Fibroblast of gingiva (primary cell): ENCODE data around the gene EPS8.
A peak's percentile ranks its signal among the peaks of the same experiment; 100 is the strongest.
"Not testable (repeated sequence)": the region's sequence is repeated elsewhere in the genome, so short reads cannot be mapped to it uniquely, and the experiment has no call there.

Experiments used
- DNase-seq: peaks from one replicate; pipeline ENCODE4 v3.0.0-alpha.2; 2011; ENCODE audit warnings: low read depth

EPS8 gene

GRCh38 chr12:15756822-15757221 lies 32.4 kb downstream of the EPS8 start:
- DNase-seq: peak; percentile 47

- peak; percentile 23 for DNase-seq
Measured at GRCh38 chr12:15754233-15754632, 35.0 kb downstream of the EPS8 start.

- DNase-seq: peak; percentile 38
Measured at GRCh38 chr12:15752785-15753184, 36.4 kb downstream of the EPS8 start.

GRCh38 chr12:15751741-15752140 lies 37.4 kb downstream of the EPS8 start:
- DNase-seq: no peak

GRCh38 chr12:15749937-15750336 lies 39.3 kb downstream of the EPS8 start:
- no peak for DNase-seq

- not testable (repeated sequence) for DNase-seq
Measured at GRCh38 chr12:15741870-15742269, 47.3 kb downstream of the EPS8 start.

- no peak for DNase-seq
Measured at GRCh38 chr12:15741082-15741481, 48.1 kb downstream of the EPS8 start.

- not testable (repeated sequence) for DNase-seq
Measured at GRCh38 chr12:15740389-15740788, 48.8 kb downstream of the EPS8 start.

GRCh38 chr12:15738438-15739015 lies 50.7 kb downstream of the EPS8 start:
- DNase-seq: no peak

- no peak for DNase-seq
Measured at GRCh38 chr12:15735837-15736615, 53.2 kb downstream of the EPS8 start.

- no peak for DNase-seq
Measured at GRCh38 chr12:15733136-15733535, 56.1 kb downstream of the EPS8 start.

- peak; percentile 62 for DNase-seq
Measured at GRCh38 chr12:15732341-15733061, 56.7 kb downstream of the EPS8 start.

GRCh38 chr12:15731940-15732339 lies 57.2 kb downstream of the EPS8 start:
- no peak for DNase-seq

GRCh38 chr12:15729097-15729496 lies 60.1 kb downstream of the EPS8 start:
- no peak for DNase-seq

- peak; percentile 88 for DNase-seq
Measured at GRCh38 chr12:15728118-15728598, 61.0 kb downstream of the EPS8 start.

- no peak for DNase-seq
Measured at GRCh38 chr12:15726878-15727150, 62.4 kb downstream of the EPS8 start.

GRCh38 chr12:15726027-15726877 lies 62.9 kb downstream of the EPS8 start:
- no peak for DNase-seq

- DNase-seq: no peak
Measured at GRCh38 chr12:15722951-15723350, 66.2 kb downstream of the EPS8 start.

- no peak for DNase-seq
Measured at GRCh38 chr12:15721316-15722115, 67.7 kb downstream of the EPS8 start.

GRCh38 chr12:15720295-15720694 lies 68.9 kb downstream of the EPS8 start:
- DNase-seq: no peak

- no peak for DNase-seq
Measured at GRCh38 chr12:15719230-15719629, 70.0 kb downstream of the EPS8 start.
